Measurements from ENCODE around the gene FSTL4. TPM values are rescaled to one million over a fixed set of nuclear protein-coding genes. Genes with fewer than 3 reads are reported as not detected.

FSTL4 gene
- total RNA-seq, 4 donors from 2014 or later: 0.41 TPM; not detected in 3

GRCh38 chr5:133466556-133467334, 145.6 kb downstream of the FSTL4 start:
- TF ChIP-seq CTCF (IDR thresholded peaks at IDR 0.05) (no peak), POLR2A (IDR thresholded peaks at IDR 0.05) (no peak)
- intact Hi-C loops (cut with DNase I; ENCODE audit: low total_unique reads): no loop called here
- Histone ChIP-seq H3K9me3 (no peaks in the 10 kb centered on the region), H3K27me3 (no peaks in the 10 kb centered on the region), H3K4me3 (no peak overlapping the region), H3K27ac (no peak overlapping the region), H3K4me1 (no peaks in the 10 kb centered on the region), H3K36me3 (no peaks in the 10 kb centered on the region)
- no peak for DNase-seq

- no peaks in the 10 kb centered on the region for H3K9me3 ChIP-seq
- H3K27me3 ChIP-seq: no peaks in the 10 kb centered on the region
- DNase-seq: no peak
- intact Hi-C loops (cut with DNase I; ENCODE audit: low total_unique reads): no loop called here
- no peaks in the 10 kb centered on the region for H3K4me1 ChIP-seq
- no peaks in the 10 kb centered on the region for H3K36me3 ChIP-seq
- no peak overlapping the region for H3K4me3 ChIP-seq
- TF ChIP-seq CTCF (IDR thresholded peaks at IDR 0.05) (no peak), POLR2A (IDR thresholded peaks at IDR 0.05) (no peak)
- H3K27ac ChIP-seq: no peak overlapping the region
These were observed 148.3 kb downstream of the FSTL4 start for GRCh38 chr5:133464013-133464412.

GRCh38 chr5:133461796-133462516, 150.4 kb downstream of the FSTL4 start:
- TF ChIP-seq POLR2A (IDR thresholded peaks at IDR 0.05) (no peak), CTCF (IDR thresholded peaks at IDR 0.05) (no peak)
- no peaks in the 10 kb centered on the region for H3K9me3 ChIP-seq
- no peaks in the 10 kb centered on the region for H3K36me3 ChIP-seq
- no peaks in the 10 kb centered on the region for H3K27me3 ChIP-seq
- intact Hi-C loops (cut with DNase I; ENCODE audit: low total_unique reads): no loop called here
- H3K4me1 ChIP-seq: peaks cover 0 to 5% of the 10 kb centered on the region in 2 donors
- no peak overlapping the region for H3K27ac ChIP-seq
- DNase-seq: no peak
- no peak overlapping the region for H3K4me3 ChIP-seq

GRCh38 chr5:133460172-133460758, 152.1 kb downstream of the FSTL4 start:
- H3K4me1 ChIP-seq: peaks cover 0 to 5% of the 10 kb centered on the region in 2 donors
- H3K27me3 ChIP-seq: no peaks in the 10 kb centered on the region
- H3K27ac ChIP-seq: no peak overlapping the region
- no peak for DNase-seq
- TF ChIP-seq CTCF (IDR thresholded peaks at IDR 0.05): peak in 2 of 4 experiments; percentile 11 to 33
- no peak for TF ChIP-seq POLR2A (IDR thresholded peaks at IDR 0.05)
- intact Hi-C loops (cut with DNase I; ENCODE audit: low total_unique reads): no loop called here
- no peaks in the 10 kb centered on the region for H3K36me3 ChIP-seq
- H3K4me3 ChIP-seq: no peak overlapping the region
- no peaks in the 10 kb centered on the region for H3K9me3 ChIP-seq

Data from uterus (tissue), 4 donors.